GM19455 (cell line): ENCODE data around the gene IL1RL2.

Source experiments
- ATAC-seq: cut with Tn5 transposase; IDR thresholded peaks from one replicate; pipeline ENCODE4 v1.9.1; 2021; ENCODE audit not compliant: unreplicated experiment

Gene IL1RL2

GRCh38 chr2:102193074-102193473 lies 6.3 kb downstream of the IL1RL2 start:
- ATAC-seq = no peak

- no peak for ATAC-seq
Observed at GRCh38 chr2:102194609-102195268, 7.9 kb downstream of the IL1RL2 start.

GRCh38 chr2:102197389-102198137 lies 10.7 kb downstream of the IL1RL2 start:
- ATAC-seq = no peak

GRCh38 chr2:102200539-102200938 lies 13.7 kb downstream of the IL1RL2 start:
- no peak for ATAC-seq

- ATAC-seq = no peak
Observed at GRCh38 chr2:102204638-102205037, 17.8 kb downstream of the IL1RL2 start.

GRCh38 chr2:102206666-102207341 lies 20.0 kb downstream of the IL1RL2 start:
- ATAC-seq = no peak

GRCh38 chr2:102208774-102209173 lies 22.0 kb downstream of the IL1RL2 start:
- ATAC-seq = no peak

GRCh38 chr2:102209474-102209873 lies 22.7 kb downstream of the IL1RL2 start:
- ATAC-seq = no peak

- no peak for ATAC-seq
Observed at GRCh38 chr2:102217032-102217431, 30.2 kb downstream of the IL1RL2 start.

- ATAC-seq = no peak
Observed at GRCh38 chr2:102224824-102225739, 38.3 kb downstream of the IL1RL2 start.

GRCh38 chr2:102226171-102226570 lies 39.3 kb downstream of the IL1RL2 start:
- ATAC-seq = no peak

GRCh38 chr2:102226612-102227391 lies 40.0 kb downstream of the IL1RL2 start:
- ATAC-seq = no peak

- no peak for ATAC-seq
Observed at GRCh38 chr2:102229141-102229769, 42.4 kb downstream of the IL1RL2 start.

- ATAC-seq = no peak
Observed at GRCh38 chr2:102230410-102230909, 43.6 kb downstream of the IL1RL2 start.

- ATAC-seq = no peak
Observed at GRCh38 chr2:102233132-102233884, 46.5 kb downstream of the IL1RL2 start.

GRCh38 chr2:102235042-102235473 lies 48.2 kb downstream of the IL1RL2 start:
- no peak for ATAC-seq

GRCh38 chr2:102235491-102235890 lies 48.7 kb downstream of the IL1RL2 start:
- no peak for ATAC-seq

- no peak for ATAC-seq
Observed at GRCh38 chr2:102236132-102236531, 49.3 kb downstream of the IL1RL2 start.

- no peak for ATAC-seq
Observed at GRCh38 chr2:102237176-102237575, 50.4 kb downstream of the IL1RL2 start.
